Measurements from ENCODE around the gene ANKRD42.
"Not testable (repeated sequence)": the region's sequence is repeated elsewhere in the genome, so short reads cannot be mapped to it uniquely, and the experiment has no call there.

ANKRD42 gene

DNA sequence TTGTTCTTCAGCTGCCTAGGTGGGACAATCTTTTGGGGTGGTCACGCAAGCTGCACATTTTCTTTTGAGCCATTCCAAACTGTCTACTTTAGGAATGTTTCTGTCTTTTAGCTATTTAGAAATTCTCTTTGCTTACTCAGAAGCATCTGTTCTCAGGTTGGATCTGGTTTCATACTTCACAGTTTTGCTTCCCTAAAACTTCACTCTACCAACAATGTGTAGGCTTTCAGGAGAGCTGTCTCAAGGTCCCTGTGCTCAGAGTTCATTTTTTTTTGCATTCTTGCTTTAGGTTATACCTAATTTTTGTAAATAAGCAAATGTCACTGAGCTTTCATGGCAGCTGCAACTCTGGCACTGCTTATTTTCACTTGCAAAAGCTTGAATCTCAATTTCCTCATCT is 55.9 kb downstream of the ANKRD42 start:
- no peak for DNase-seq

GRCh38 chr11:83249972-83250593 is 56.6 kb downstream of the ANKRD42 start:
- DNase-seq, result no peak

- DNase-seq, result no peak
These were observed 58.8 kb downstream of the ANKRD42 start for GRCh38 chr11:83252266-83252665.

DNA sequence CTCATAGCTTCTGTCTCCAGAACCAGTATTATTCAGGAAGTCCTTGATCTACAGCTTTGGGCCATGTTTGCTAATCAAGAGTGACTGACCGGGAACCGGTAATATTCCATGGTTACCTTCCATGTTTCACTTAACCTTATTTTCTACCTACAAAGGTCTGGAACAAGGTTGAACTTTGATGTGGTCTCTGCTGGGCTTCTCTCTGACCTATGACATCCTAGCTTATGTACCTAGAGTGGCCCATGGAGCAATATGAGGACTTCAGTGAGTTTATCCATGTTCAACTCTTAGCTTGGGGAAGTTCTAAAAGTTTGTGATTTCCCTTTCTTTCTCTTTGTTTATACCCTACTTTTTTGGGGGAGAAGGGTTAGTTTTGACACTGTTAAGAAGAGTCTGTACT is 59.4 kb downstream of the ANKRD42 start:
- no peak for DNase-seq

GRCh38 chr11:83255366-83255765 is 61.9 kb downstream of the ANKRD42 start:
- DNase-seq, result no peak

DNA sequence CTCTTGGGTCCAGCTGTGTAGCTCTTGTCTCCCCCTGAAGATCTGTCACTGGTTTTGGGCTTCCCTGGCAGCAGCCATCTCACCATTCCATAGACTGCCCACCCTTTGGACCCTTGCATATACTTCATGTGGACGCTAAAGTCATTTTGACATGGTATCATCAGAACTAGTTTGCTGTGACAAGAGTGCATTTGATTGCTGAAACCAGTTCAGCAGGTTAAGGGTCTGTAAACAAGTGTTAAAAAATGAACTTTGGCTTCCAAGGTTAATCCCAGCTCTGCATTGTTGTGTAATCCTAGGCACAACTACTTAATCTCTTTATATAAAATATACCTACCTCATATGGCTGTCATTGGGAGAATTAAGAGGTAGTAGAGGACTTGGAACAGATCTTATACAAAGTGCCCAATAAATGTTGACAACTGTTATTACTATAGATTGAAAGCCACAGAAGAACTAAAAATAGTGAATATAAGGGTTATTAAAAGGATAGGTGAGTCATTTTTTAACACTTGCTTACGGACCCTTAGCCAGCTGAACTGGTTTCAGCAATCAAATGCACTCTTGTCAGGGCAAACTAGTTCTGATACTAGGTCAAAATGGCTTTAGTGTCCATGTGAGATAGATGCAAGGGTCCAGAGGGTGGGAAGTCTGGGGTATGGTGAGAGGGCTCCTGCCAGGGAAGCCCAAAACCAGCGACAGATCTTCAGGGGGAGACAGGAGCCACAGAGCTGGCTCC is 63.3 kb downstream of the ANKRD42 start:
- DNase-seq, result no peak

GRCh38 chr11:83257761-83258168 is 64.3 kb downstream of the ANKRD42 start:
- no peak for DNase-seq

GRCh38 chr11:83259559-83259958 is 66.0 kb downstream of the ANKRD42 start:
- DNase-seq, result no peak

DNA sequence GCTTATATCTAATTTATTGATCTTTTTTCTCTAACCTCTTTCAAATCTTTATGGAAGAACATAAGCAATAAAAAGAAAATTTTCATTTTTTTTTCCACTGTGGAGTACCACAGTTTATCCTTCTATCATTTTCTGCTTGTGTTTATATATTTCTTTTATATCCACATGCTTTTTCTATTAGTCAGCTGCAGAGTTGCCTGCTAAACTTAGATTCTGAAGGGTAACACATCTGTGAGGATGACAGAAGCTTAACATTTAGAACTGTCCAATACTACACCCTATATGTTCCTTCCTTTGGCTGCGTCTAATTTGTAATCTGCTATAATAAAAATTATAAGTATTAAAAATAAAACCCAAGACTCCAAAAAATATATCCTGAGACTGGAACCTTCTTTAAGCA is 71.8 kb downstream of the ANKRD42 start:
- DNase-seq, result no peak

DNA sequence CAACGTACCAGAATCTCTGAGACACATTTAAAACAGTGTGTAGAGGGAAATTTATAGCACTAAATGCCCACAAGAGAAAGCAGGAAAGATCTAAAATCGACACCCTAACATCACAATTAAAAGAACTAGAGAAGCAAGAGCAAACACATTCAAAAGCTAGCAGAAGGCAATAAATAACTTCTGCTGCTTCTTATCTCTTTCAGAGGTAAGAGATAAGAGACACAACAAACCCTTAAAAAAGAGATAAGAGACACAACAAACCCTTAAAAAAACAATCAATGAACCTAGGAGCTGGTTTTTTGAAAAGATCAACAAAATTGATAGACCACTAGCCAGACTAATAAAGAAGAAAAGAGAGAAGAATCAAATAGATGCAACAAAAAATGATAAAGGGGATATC is 75.6 kb downstream of the ANKRD42 start:
- DNase-seq, result not testable (repeated sequence)

DNA sequence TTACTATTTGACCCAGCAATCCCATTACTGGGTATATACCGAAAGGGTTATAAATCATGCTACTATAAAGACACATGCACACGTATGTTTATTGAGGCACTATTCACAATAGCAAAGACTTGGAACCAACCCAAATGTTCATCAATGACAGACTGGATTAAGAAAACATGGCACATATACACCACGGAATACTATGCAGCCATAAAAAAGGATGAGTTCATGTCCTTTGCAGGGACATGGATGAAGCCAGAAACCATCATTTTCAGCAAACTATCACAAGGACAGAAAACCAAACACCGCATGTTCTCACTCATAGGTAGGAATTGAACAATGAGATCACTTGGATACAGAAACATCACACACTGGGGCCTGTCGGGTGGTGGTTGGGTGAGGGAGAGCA is 78.2 kb downstream of the ANKRD42 start:
- not testable (repeated sequence) for DNase-seq

- DNase-seq, result no peak
These were observed 79.1 kb downstream of the ANKRD42 start for GRCh38 chr11:83272627-83273026.

- DNase-seq, result no peak
These were observed 82.6 kb downstream of the ANKRD42 start for GRCh38 chr11:83275888-83276641.

- no peak for DNase-seq
These were observed 84.8 kb downstream of the ANKRD42 start for GRCh38 chr11:83278351-83278750.

DNA sequence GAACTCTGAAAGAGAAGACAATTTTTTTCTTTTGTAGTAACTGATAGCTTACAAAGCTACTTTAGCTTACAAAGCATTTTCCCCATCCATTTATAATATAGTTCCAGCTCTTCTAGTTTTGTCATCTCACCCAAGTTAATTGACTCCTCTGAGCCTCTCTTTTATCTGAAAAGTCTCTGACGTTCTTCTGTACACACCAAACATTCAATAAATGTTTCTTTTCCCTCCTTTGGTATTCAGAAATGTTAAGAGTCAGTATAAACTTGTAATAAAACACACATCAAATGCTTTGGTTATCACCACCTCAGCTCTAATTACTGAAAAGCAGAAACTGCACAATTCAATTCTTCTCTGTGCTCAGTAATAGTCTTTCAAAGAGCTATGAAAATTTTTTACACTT is 86.7 kb downstream of the ANKRD42 start:
- no peak for DNase-seq

- no peak for DNase-seq
These were observed 88.7 kb downstream of the ANKRD42 start for GRCh38 chr11:83282084-83282716.

DNA sequence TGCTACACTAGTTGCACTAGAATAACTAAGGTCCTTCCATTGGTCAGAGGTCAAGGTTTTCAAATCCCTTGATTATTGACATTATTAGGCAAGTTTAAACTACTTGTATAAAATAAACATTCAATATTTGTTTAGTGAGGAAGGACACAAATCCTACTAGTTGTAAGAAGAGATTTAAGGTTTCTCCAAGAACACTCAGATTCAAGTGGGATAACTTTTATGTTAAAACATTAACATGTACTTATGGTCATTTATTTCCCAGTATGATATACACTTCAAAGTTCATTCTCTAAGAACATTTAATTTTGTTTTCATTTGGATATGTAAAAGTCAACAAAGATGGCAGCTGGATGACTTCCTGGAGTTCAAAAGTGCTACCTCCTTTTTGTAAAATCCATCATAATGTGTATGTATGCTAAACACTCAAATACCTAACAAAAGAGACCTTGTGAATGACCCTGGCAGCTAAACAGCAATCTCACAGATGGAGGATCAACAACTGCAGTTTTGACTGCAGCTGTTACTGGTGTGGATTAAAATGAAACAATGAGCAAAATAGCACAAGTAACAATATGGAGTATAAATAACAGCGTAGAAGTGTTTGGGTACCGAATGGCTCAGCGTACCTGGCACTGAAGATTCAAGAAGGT is 91.1 kb downstream of the ANKRD42 start:
- no peak for DNase-seq

DNA sequence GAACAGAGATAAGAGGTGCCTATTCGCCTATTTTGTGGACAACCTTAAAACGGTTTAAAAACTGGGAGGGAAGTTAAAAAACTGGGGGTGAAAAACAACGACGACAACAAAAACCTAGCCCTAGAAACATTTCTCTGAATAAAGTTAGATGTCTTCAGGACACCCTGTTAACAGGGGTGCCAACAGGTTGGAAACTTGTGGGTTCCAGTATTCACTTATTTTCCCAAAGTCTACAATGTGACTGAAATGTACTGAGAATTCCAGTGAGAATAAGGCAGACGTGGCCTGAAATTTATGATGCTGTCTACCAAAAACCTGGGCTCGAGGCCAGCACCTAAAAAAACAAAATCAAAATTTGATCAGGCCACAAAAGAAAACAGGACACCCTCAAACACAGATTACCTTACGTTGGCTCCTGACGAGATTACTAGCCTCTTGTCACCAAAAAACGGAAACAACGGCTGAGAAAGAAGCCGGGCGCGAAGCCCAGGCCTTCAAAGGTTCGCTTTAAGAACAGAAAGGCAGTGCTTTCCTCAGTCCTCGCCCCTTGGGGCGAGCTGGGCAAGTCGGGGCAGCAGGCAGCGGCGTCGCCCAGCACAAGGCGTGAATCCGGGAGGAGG is 91.7 kb downstream of the ANKRD42 start:
- DNase-seq, result no peak

DNA sequence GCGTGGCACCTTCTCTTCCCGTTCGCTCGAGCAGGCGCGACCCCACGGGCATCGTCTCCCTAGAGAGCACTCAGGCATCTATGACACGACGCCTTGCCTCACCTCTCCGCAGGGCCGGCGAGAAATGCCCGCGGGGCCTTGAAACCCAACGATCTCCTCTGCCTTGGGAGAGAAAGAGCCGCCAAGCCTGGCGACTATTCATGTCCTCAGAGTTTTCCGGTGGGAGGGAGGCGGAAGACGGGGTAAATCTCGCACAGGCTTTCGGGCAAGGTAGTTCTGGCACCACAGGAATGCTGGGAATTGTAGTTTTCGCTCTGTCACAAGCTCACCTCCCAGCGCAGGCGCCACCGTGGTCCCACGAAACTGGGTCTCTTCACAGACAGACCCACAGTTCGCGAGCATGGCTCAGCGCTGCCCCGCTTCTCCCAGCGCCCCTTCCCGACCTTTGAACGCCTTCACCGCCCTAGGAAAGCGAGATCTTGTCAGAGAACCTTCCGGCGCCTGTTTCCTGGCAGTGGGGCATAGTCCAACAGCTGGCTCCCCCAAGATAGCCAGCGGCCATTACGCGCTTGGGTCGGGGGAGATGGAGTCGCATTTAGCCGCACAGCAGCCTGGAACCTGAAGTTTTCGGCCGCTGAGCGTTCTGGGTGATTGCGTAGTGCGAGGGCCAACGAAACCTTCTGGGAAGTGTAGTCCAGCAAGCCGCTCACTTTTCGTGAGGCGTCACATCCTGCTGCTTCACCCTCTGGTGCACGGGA is 92.4 kb downstream of the ANKRD42 start, which contains the start of gene CCDC90B:
CCDC90B (minus strand) TSS at position 597 of the 758 bp plus-strand sequence; CDS start at position 202, 395 bp downstream.
- DNase-seq, result peak; percentile 89

- no peak for DNase-seq
These were observed 94.1 kb downstream of the ANKRD42 start for GRCh38 chr11:83287631-83288030.

DNA sequence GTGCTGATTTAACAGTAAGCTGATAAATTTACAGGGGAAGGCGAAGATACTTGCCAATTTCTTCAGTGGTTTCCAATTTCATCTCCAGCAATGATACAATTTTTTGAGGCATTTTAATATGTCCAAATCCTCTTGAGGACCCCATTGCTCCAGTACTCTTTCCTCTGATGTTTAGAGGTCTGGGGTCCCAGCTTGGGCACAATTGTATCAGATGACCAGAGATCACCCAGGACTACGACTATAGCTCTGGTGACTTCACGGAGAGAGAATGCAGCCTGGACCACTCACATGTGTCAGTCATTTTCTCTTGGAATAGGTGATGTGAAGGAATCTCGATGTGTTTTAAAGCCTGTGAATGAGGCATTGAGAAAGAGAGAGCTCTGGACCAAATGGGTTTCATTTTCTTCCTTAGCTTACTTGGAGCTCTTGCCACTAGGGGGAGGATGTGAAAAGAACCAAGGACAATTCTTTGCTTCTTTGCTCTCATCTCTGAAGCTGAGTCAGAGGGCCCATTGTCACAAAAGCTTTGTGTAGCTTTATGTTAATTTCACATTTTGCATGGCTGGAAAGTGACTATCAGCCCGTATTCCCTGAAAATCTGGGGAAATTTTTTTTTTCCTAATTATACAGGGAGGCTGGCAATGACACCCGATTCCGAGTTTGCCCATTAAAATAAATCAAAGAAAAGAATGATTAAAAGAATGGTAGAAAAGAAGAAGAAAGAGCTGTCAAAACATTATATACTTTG is 99.4 kb downstream of the ANKRD42 start:
- DNase-seq, result no peak

Measured in stimulated activated CD4-positive, alpha-beta T cell treated with anti-CD3 and anti-CD28 coated beads, Interleukin-4, amount 100 ng/mL, for 1 hour (primary cell).